ENCODE results near the gene CRYBG3.
A peak's percentile ranks its signal among the peaks of the same experiment; 100 is the strongest.
"Not testable (repeated sequence)": the region's sequence is repeated elsewhere in the genome, so short reads cannot be mapped to it uniquely, and the experiment has no call there.

Gene CRYBG3

DNA sequence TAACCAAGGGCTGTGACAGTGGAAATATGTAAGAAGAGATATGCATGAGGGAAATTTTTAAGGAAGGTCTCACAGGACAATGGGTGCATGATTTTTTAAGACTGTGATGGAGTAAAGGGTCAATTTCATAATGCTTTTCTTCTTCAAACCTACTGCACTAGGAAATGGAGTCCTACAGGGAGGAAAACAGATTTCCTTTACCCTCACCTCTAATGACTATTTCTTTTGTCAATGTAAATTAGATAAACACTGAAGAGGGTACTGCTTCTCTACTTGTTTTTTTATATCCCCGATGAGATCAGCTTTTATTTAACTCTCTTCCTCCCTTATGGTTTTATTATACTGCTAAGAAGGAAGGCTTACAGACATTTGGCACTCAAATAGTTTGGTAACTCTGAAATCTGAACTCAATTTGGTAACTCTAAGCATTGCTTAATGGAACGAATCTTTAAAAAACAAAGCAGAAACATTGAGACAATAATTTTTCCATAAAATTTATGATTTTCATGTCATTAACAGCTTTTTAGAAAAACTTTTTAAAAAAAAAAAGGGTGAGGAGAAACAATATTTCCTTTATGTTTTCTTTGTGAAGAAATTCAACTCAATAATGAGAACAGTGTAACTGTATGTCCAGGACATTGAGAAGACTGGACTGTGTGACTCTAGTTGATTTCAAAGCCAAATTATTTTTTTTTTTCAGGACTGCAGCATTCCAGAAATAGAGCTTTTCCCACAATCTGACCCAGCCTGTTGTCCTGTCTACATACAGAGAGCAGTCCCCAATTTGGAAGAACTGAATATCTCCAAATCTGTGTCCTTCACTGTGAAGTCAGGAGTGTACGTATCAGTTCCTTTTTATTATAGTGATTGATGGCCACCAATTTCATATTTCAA is 64.4 kb downstream of the CRYBG3 start:
- DNase-seq (ENCODE audit: low read depth in 1 of 2, low spot score in 1 of 2), result no peak
- TF ChIP-seq JUND (IDR thresholded peaks at IDR 0.05; ENCODE audit: low read depth), result no peak
- in situ Hi-C loops (cut with HindIII; ENCODE audit: low pct_unique_long_range_greater_than_20kb, low sequenced_read_pairs), result no loop called here

DNA sequence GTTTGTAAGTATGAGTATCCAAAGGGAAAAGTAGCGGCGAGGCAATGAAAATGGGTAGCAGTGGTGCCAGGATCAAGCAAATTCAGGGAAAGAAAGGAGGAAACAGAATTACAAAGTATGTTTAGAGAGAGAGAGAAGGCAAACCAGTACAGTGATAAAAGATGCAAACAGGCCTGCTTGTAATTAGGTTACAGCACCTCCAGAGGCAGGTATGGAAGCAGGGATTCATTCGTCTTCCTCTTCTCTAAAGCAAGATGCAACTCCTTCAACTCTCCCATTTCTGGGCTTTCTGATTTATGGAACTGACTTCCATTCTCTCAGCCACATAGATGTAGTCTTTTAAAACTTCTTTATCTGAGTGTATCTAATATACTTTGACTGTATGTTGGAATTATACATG is 68.0 kb downstream of the CRYBG3 start:
- in situ Hi-C loops (cut with HindIII; ENCODE audit: low pct_unique_long_range_greater_than_20kb, low sequenced_read_pairs), result no loop called here
- TF ChIP-seq JUND (IDR thresholded peaks at IDR 0.05; ENCODE audit: low read depth), result no peak
- DNase-seq (ENCODE audit: low read depth in 1 of 2, low spot score in 1 of 2), result no peak

DNA sequence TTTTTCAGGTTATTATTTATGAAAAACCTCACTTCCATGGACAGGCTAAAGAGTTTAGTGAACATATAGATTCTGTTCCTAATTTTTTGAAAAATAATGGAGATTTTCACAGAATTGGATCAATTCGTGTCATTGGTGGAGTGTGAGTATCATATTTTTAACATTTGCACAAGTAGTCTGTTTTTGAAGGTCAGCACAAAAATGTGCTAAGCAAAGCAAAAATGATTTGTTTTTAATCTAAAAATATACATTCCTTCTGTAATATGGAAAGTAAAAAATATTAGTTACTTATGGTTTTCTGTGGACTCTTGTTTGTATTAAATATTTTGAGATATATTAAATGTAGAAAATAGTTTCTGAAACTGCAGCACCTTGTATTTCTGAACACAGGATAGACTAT is 71.0 kb downstream of the CRYBG3 start:
- in situ Hi-C loops (cut with HindIII; ENCODE audit: low pct_unique_long_range_greater_than_20kb, low sequenced_read_pairs), result no loop called here
- no peak for TF ChIP-seq JUND (IDR thresholded peaks at IDR 0.05; ENCODE audit: low read depth)
- no peak for DNase-seq (ENCODE audit: low read depth in 1 of 2, low spot score in 1 of 2)

DNA sequence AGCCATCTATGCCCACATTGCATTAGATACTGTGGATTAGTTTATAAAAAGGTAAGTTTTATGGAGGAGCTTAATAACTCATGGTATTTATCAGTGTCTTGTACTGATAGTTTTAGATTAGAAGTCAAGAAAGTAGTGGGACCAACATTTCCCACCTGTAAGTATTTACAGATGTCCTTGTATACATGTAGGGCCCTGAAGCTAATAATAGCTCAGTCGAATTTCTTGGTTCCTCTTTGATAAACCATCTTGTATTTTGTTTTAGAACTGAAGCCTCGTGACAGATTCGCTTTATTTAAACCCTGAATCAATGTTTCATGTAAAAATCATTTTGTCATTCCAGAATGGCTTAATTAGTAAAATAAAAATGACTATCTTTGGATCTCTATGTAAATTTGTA is 73.4 kb downstream of the CRYBG3 start:
- no peak for TF ChIP-seq JUND (IDR thresholded peaks at IDR 0.05; ENCODE audit: low read depth)
- no peak for DNase-seq (ENCODE audit: low read depth in 1 of 2, low spot score in 1 of 2)
- in situ Hi-C loops (cut with HindIII; ENCODE audit: low pct_unique_long_range_greater_than_20kb, low sequenced_read_pairs), result no loop called here

DNA sequence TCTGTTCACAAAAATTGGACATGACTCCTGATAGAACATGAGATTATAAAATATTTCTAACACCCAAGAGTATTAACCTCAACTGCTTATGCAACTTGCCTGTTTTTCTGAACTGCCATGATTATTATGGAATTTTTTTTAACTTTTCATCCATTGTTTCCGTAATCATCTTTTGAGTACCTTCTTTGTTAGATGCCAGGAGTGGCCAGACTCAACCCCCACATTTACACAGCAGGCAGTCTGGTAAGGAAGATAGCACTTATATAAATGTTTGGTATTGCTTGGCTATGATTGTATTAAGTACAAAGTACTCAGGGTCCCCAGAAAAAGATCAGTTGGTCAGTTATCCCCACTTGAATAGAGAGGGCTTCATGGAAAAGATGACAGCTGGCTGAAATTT is 74.3 kb downstream of the CRYBG3 start:
- in situ Hi-C loops (cut with HindIII; ENCODE audit: low pct_unique_long_range_greater_than_20kb, low sequenced_read_pairs), result no loop called here
- TF ChIP-seq JUND (IDR thresholded peaks at IDR 0.05; ENCODE audit: low read depth), result no peak
- DNase-seq (ENCODE audit: low read depth in 1 of 2, low spot score in 1 of 2), result no peak

DNA sequence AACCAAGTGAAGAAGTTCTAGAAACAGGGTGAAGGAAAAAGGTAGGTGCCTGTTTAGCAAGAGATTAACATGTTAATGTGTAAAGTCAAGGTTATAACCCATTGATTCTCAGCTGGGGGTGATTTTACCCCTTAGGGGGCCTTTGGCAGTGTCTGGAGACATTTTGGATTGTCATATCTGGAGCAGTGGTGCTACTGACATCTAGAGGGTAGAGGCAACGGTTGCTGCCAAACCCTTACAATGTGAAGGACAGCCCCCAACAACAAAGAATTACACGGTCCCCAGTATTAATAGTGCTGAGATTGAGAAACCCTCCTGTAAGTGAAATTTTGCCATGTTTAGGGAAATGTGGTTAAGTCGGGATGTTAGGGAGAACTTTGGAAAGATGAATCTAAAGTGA is 74.7 kb downstream of the CRYBG3 start:
- no peak for TF ChIP-seq JUND (IDR thresholded peaks at IDR 0.05; ENCODE audit: low read depth)
- no peak for DNase-seq (ENCODE audit: low read depth in 1 of 2, low spot score in 1 of 2)
- in situ Hi-C loops (cut with HindIII; ENCODE audit: low pct_unique_long_range_greater_than_20kb, low sequenced_read_pairs), result no loop called here

DNA sequence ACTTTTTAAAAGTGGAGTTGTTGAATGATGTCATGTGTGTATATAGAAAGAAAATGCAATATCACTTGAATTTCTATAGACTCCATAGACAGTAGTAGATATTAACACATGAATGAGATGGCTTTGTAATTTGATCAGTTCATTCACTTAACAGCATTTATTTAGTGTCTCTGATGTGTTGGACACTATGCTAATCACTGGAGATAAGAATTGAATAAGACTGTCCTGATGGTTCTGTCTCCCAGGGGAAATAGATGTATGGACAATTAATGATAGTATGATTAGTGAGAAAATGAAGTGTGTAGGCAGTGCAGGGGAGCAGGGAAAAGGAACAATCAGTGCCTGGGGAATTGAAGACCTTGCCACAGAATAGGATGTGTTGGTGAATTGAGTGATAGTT is 77.5 kb downstream of the CRYBG3 start:
- TF ChIP-seq JUND (IDR thresholded peaks at IDR 0.05; ENCODE audit: low read depth), result no peak
- DNase-seq (ENCODE audit: low read depth in 1 of 2, low spot score in 1 of 2), result no peak
- in situ Hi-C loops (cut with HindIII; ENCODE audit: low pct_unique_long_range_greater_than_20kb, low sequenced_read_pairs), result no loop called here

DNA sequence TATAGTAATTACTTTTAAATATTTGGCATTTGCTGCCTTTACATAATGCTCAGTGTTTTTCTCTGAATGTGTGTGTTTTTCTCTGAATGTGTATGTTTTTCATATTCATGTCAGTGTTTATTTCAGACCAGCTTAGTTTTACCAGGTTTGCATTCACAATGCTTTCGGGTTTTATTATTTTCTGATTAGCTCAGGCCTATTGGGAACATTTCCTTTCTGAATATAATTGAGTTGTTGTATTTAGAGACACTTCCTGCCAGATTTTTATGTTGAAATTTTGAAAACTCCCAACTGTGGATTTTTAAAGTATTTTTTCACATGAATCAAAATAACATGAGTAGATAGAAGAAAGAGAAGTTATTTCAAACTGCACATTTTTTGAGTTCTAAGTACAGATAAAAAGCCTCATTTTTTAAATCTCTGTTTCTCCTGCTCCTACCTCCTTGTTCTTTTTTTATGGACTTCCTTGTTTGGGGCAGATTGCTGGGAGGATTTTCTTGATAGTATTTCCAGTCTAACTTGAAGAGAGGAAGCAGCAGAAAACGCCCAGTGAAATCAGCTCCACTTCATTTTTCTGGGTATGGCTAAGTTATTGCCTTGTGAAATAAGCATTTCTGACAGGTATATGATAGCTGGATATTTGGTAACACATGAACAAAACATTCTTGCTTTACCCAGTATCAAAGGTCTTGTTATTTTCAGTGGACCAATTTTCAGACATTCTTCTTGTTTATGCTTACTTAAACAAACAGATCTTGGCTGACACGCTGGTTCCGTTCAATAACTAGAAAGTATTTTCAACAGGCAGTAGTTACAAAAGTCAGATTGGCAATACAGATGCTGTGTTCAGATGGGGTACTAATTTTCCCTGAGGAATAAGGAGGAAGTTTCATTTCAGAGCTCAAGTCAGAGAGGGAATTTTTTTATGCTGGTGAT is 79.8 kb downstream of the CRYBG3 start:
- no peak for DNase-seq (ENCODE audit: low read depth in 1 of 2, low spot score in 1 of 2)
- TF ChIP-seq JUND (IDR thresholded peaks at IDR 0.05; ENCODE audit: low read depth), result no peak
- in situ Hi-C loops (cut with HindIII; ENCODE audit: low pct_unique_long_range_greater_than_20kb, low sequenced_read_pairs), result no loop called here

DNA sequence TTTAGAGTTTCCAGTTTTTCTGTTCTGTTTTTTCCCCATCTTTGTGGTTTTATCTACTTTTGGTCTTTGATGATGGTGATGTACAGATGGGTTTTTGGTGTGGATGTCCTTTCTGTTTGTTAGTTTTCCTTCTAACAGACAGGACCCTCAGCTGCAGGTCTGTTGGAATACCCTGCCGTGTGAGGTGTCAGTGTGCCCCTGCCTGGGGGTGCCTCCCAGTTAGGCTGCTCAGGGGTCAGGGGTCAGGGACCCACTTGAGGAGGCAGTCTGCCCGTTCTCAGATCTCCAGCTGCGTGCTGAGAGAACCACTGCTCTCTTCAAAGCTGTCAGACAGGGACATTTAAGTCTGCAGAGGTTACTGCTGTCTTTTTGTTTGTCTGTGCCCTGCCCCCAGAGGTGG is 88.0 kb downstream of the CRYBG3 start:
- DNase-seq (ENCODE audit: low read depth in 1 of 2, low spot score in 1 of 2); in situ Hi-C loops (cut with HindIII; ENCODE audit: low pct_unique_long_range_greater_than_20kb, low sequenced_read_pairs): not testable (repeated sequence)

DNA sequence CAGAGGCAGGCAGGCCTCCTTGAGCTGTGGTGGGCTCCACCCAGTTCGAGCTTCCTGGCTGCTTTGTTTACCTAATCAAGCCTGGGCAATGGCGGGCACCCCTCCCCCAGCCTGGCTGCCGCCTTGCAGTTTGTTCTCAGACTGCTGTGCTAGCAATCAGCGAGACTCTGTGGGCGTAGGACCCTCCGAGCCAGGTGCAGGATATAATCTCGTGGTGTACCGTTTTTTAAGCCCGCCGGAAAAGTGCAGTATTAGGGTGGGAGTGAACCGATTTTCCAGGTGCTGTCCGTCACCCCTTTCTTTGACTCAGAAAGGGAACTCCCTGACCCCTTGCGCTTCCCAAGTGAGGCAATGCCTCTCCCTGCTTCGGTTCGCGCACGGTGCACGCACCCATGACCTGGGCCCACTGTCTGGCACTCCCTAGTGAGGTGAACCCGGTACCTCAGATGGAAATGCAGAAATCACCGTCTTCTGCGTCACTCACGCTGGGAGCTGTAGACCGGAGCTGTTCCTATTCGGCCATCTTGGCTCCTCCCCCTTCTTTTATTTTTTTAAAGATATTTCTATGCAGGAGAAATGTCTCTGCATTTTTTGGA is 88.5 kb downstream of the CRYBG3 start:
- DNase-seq (ENCODE audit: low read depth in 1 of 2, low spot score in 1 of 2); in situ Hi-C loops (cut with HindIII; ENCODE audit: low pct_unique_long_range_greater_than_20kb, low sequenced_read_pairs): not testable (repeated sequence)

DNA sequence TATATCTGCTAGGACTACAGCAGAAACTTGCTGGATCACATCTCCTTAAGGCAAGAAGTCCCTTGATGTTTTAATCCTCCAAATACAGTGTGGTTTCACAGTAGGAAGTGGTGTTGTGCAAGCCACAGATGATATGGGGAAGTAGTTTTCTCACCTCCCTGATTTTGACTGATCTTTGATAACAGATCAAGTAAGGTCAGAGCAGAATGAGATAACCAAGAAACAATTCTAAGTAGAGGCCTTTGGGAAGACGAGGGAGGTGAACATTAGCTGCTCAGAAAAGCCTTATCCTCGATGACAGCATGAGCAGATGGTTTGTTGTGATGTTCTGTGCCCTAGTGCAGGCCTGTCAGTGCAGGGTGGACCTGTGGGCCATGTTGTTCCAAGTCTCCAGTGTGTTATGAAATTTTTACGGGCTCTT is 89.1 kb downstream of the CRYBG3 start:
- DNase-seq (ENCODE audit: low read depth in 1 of 2, low spot score in 1 of 2), result no peak
- in situ Hi-C loops (cut with HindIII; ENCODE audit: low pct_unique_long_range_greater_than_20kb, low sequenced_read_pairs), result no loop called here
- no peak for TF ChIP-seq JUND (IDR thresholded peaks at IDR 0.05; ENCODE audit: low read depth)

DNA sequence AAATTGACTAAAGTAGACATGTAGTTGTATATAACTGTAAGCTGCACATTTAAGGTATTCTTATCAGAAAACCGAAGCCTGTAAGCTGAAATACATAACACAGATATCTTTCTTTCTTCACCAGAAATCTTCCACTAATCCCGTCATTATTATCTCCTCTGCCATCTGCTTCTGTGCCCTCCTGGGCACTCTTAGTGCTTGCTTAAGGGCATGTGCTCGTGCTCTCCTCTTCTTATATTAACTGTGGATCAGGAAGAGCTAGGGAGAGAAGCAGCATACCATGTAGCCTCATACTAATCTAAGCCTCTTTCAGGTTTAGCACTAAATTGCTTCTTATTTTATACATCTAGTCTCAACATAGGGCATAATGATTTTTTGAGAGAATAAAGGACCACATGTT is 89.6 kb downstream of the CRYBG3 start:
- DNase-seq (ENCODE audit: low read depth in 1 of 2, low spot score in 1 of 2), result no peak
- in situ Hi-C loops (cut with HindIII; ENCODE audit: low pct_unique_long_range_greater_than_20kb, low sequenced_read_pairs), result no loop called here
- no peak for TF ChIP-seq JUND (IDR thresholded peaks at IDR 0.05; ENCODE audit: low read depth)

DNA sequence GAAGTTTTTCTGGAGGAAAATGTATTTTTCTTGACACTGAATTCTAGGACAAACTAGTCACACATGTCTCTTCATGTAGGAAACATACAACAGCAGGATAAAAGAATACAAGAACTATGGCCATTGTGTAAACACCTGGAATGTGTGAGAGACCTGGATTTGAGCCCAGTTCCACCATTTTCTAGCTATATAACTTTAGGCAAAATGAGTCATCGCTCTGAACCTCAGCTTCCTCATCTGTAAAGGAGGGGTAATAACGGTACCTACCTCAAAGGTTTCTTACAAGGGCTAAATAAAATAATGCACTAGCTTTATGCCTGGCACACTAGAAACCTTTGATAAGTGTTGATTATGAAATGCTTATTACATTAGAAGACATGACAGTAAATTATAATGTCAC is 92.6 kb downstream of the CRYBG3 start:
- peak; percentile 70; the same call in 1 of the 2 replicates for TF ChIP-seq JUND (IDR thresholded peaks at IDR 0.05; ENCODE audit: low read depth)
- in situ Hi-C loops (cut with HindIII; ENCODE audit: low pct_unique_long_range_greater_than_20kb, low sequenced_read_pairs), result no loop called here
- DNase-seq (ENCODE audit: low read depth in 1 of 2, low spot score in 1 of 2), result peak; percentile 9 to 75
